HepG2 (cell line): ENCODE measurements around the gene ST3GAL2. TPM values are rescaled to one million over a fixed set of nuclear protein-coding genes. Genes with fewer than 3 reads are reported as not detected.

Experiments used
- AHR ChIP-seq: IDR thresholded peaks from 2 replicates; pipeline ENCODE4 v1.6.1; 2018; ENCODE audit warnings: missing genetic modification reagents, missing compliant biosample characterization
- CREB1 ChIP-seq, 2 experiments: fragments of 450-650 bp in 1 of 2; IDR thresholded peaks; 2 replicates each; pipeline ENCODE4 v1.6.1; 2016 to 2017; ENCODE audit warnings: control low read depth in 1 of 2, mild to moderate bottlenecking in 1 of 2, missing compliant biosample characterization in 1 of 2, missing genetic modification characterization in 1 of 2
- ETV6 ChIP-seq: sonication (generic); formaldehyde crosslinking; conservative IDR thresholded peaks from 2 replicates; pipeline ENCODE4 v1.4.0; 2020; ENCODE audit warnings: missing genetic modification reagents
- FOXA3 ChIP-seq: IDR thresholded peaks from 2 replicates; pipeline ENCODE4 v1.6.1; 2016; ENCODE audit warnings: missing genetic modification reagents, missing compliant biosample characterization
- GPBP1L1 ChIP-seq: sonication (generic); formaldehyde crosslinking; IDR thresholded peaks from 2 replicates; pipeline ENCODE4 v1.5.0; 2020; ENCODE audit warnings: mild to moderate bottlenecking, missing genetic modification reagents
- HIVEP1 ChIP-seq: sonication (generic); formaldehyde crosslinking; IDR thresholded peaks from 2 replicates; pipeline ENCODE4 v1.4.0; 2020; ENCODE audit warnings: mild to moderate bottlenecking, missing genetic modification reagents
- HMGA1 ChIP-seq: sonication (generic); formaldehyde crosslinking; conservative IDR thresholded peaks from 2 replicates; pipeline ENCODE4 v1.4.0; 2020; ENCODE audit warnings: missing genetic modification reagents
- HNRNPLL ChIP-seq: fragments of 200-400 bp; formaldehyde crosslinking; IDR thresholded peaks from 2 replicates; pipeline ENCODE4 v1.6.1; 2017; ENCODE audit warnings: mild to moderate bottlenecking, low read depth, low read length; ENCODE audit not compliant: poor library complexity, severe bottlenecking
- KLF6 ChIP-seq: IDR thresholded peaks from 2 replicates; pipeline ENCODE4 v1.8.0; 2016; ENCODE audit warnings: missing biosample characterization, missing genetic modification reagents
- LCORL ChIP-seq, 2 experiments: fragments of 450-650 bp in 1 of 2; sonication (generic) in 1 of 2; formaldehyde crosslinking in 1 of 2; IDR thresholded peaks; 2 replicates each; pipeline versions ENCODE4 v1.5.0 to v1.6.1; 2017 to 2020; ENCODE audit warnings: antibody characterized with exemption in 1 of 2, missing genetic modification reagents in 1 of 2
- MTERF4 ChIP-seq: sonication (generic); formaldehyde crosslinking; IDR thresholded peaks from 2 replicates; pipeline ENCODE4 v1.8.0; 2023; ENCODE audit warnings: mild to moderate bottlenecking, missing genetic modification reagents
- NFE2L1 ChIP-seq: sonication (generic); formaldehyde crosslinking; IDR thresholded peaks from 2 replicates; pipeline ENCODE4 v1.4.0; 2020; ENCODE audit warnings: missing genetic modification reagents, mild to moderate bottlenecking, borderline replicate concordance
- NR2F2 ChIP-seq: IDR thresholded peaks from 2 replicates; pipeline ENCODE4 v1.6.1; 2012; ENCODE audit warnings: low read depth, inconsistent platforms, borderline replicate concordance
- PITX1 ChIP-seq: sonication (generic); formaldehyde crosslinking; IDR thresholded peaks from 2 replicates; pipeline ENCODE4 v1.5.1; 2020; ENCODE audit warnings: mild to moderate bottlenecking, missing genetic modification reagents
- SMARCE1 ChIP-seq: fragments of 450-650 bp; IDR thresholded peaks from 2 replicates; pipeline ENCODE4 v1.6.1; 2017; ENCODE audit warnings: borderline replicate concordance
- SP5 ChIP-seq: IDR thresholded peaks from 2 replicates; pipeline ENCODE4 v1.6.1; 2016; ENCODE audit warnings: low read depth, borderline replicate concordance
- SRY ChIP-seq: sonication (generic); formaldehyde crosslinking; IDR thresholded peaks from 2 replicates; pipeline ENCODE4 v1.8.0; 2022; ENCODE audit warnings: mild to moderate bottlenecking, missing genetic modification reagents
- SUZ12 ChIP-seq: fragments of 150-350 bp; IDR thresholded peaks from 2 replicates; pipeline ENCODE4 v1.6.1; 2014; ENCODE audit warnings: low read depth, low read length
- WIZ ChIP-seq: sonication (generic); formaldehyde crosslinking; IDR thresholded peaks from 2 replicates; pipeline ENCODE4 v1.5.1; 2020; ENCODE audit warnings: mild to moderate bottlenecking, missing genetic modification reagents
- ZFP62 ChIP-seq: sonication (generic); formaldehyde crosslinking; IDR thresholded peaks from 2 replicates; pipeline ENCODE4 v1.4.0; 2020; ENCODE audit warnings: missing genetic modification reagents
- ZNF263 ChIP-seq: sonication (generic); formaldehyde crosslinking; IDR thresholded peaks from 2 replicates; pipeline ENCODE4 v1.4.0; 2020; ENCODE audit warnings: missing genetic modification reagents
- ZNF33A ChIP-seq: sonication (generic); formaldehyde crosslinking; IDR thresholded peaks from 2 replicates; pipeline ENCODE4 v1.5.1; 2020; ENCODE audit warnings: missing genetic modification reagents, mild to moderate bottlenecking, moderate library complexity, borderline replicate concordance
- ZNF34 ChIP-seq: sonication (generic); formaldehyde crosslinking; IDR thresholded peaks from 2 replicates; pipeline ENCODE4 v1.4.0; 2020; ENCODE audit warnings: mild to moderate bottlenecking, missing genetic modification reagents, borderline replicate concordance
- ZNF446 ChIP-seq: sonication (generic); formaldehyde crosslinking; IDR thresholded peaks from 2 replicates; pipeline ENCODE4 v1.5.0; 2020; ENCODE audit warnings: mild to moderate bottlenecking, missing genetic modification reagents
- ZNF501 ChIP-seq: sonication (generic); formaldehyde crosslinking; IDR thresholded peaks from 2 replicates; pipeline ENCODE4 v1.5.1; 2020; ENCODE audit warnings: mild to moderate bottlenecking, moderate library complexity, missing genetic modification reagents
- ZNF598 ChIP-seq: sonication (generic); formaldehyde crosslinking; IDR thresholded peaks from 2 replicates; pipeline ENCODE4 v1.5.1; 2020; ENCODE audit warnings: mild to moderate bottlenecking, missing genetic modification reagents, borderline replicate concordance
- ZNF740 ChIP-seq: sonication (generic); formaldehyde crosslinking; IDR thresholded peaks from 2 replicates; pipeline ENCODE4 v1.4.0; 2020; ENCODE audit warnings: missing genetic modification reagents
- polyA plus RNA-seq, 8 experiments: library from polyadenylated mRNA; depleted of rRNA in 3 of 8; stranded (reverse) in 7 of 8; unstranded in 1 of 8; fragments of >200 nt; fragmentation: Illumina TruSeq in 4 of 8; extraction: Trizol in 4 of 8; gene quantifications; 2 replicates each; pipeline versions ENCODE4 v1.2.1 to v1.2.3, GENCODE V29; 2011 to 2016; ENCODE audit warnings: low read depth in 4 of 8, missing spikeins in 1 of 8, mixed read lengths in 1 of 8; ENCODE audit not compliant: insufficient read depth in 1 of 8
- total RNA-seq, 5 experiments: library from RNA; depleted of rRNA; stranded (reverse); fragments of >200 nt; fragmentation: Illumina TruSeq; extraction: Trizol; gene quantifications; 2 replicates each; pipeline ENCODE4 v1.2.3, GENCODE V29; 2016; ENCODE audit warnings: low read depth in 1 of 5

ST3GAL2 gene
- total and polyA plus RNA-seq, 2 of the 13 experiments (the other 11 are each of a cell fraction or from before 2014, with no cell fraction given), result 16.3 to 24.9 TPM

- TF ChIP-seq ZNF740 (CRISPR knock-in tag), result peak; percentile 91
- peak; percentile 81 for TF ChIP-seq CREB1 (IDR thresholded peaks at IDR 0.05)
- peak; percentile 87 for TF ChIP-seq CREB1 (CRISPR knock-in tag; IDR thresholded peaks at IDR 0.05)
- TF ChIP-seq WIZ (CRISPR knock-in tag), result no peak
- peak; percentile 91; the same call in 1 of the 2 replicates for TF ChIP-seq MTERF4 (CRISPR knock-in tag)
- peak; percentile 80 for TF ChIP-seq KLF6 (CRISPR knock-in tag)
- no peak for TF ChIP-seq ZNF34 (CRISPR knock-in tag)
- peak; percentile 18; the same call in 1 of the 2 replicates for TF ChIP-seq SP5 (CRISPR knock-in tag)
- TF ChIP-seq SMARCE1, result no peak
- TF ChIP-seq SUZ12, result peak; percentile 77
- TF ChIP-seq HMGA1 (CRISPR knock-in tag), result no peak
- peak; percentile 100 for TF ChIP-seq HNRNPLL
- 0 out of 2 replicates have a peak, but pooled peaks have one; percentile 62 for TF ChIP-seq SRY (CRISPR knock-in tag)
- TF ChIP-seq ZNF263 (CRISPR knock-in tag), result peak; percentile 98
- 0 out of 2 replicates have a peak, but pooled peaks have one; percentile 32 for TF ChIP-seq FOXA3
- peak; percentile 80; the same call in 1 of the 2 replicates for TF ChIP-seq ZNF33A (CRISPR knock-in tag)
- TF ChIP-seq ZNF501 (CRISPR knock-in tag), result peak; percentile 97
- peak; percentile 97 for TF ChIP-seq ZNF446 (CRISPR knock-in tag)
- TF ChIP-seq GPBP1L1 (CRISPR knock-in tag), result no peak
- TF ChIP-seq ZFP62 (CRISPR knock-in tag), result peak; percentile 94; the same call in 1 of the 2 replicates
- peak; percentile 78; the same call in 1 of the 2 replicates for TF ChIP-seq NFE2L1 (CRISPR knock-in tag)
- TF ChIP-seq PITX1 (CRISPR knock-in tag), result 0 out of 2 replicates have a peak, but pooled peaks have one; percentile 65
- TF ChIP-seq ZNF598 (CRISPR knock-in tag), result peak; percentile 89
- TF ChIP-seq LCORL (IDR thresholded peaks at IDR 0.05), result no peak
- TF ChIP-seq LCORL (CRISPR knock-in tag; IDR thresholded peaks at IDR 0.05), result peak; percentile 36; the same call in 1 of the 2 replicates
- 0 out of 2 replicates have a peak, but pooled peaks have one; percentile 32 for TF ChIP-seq ETV6
- TF ChIP-seq AHR (CRISPR knock-in tag), result peak; percentile 88
- peak; percentile 93 for TF ChIP-seq HIVEP1 (CRISPR knock-in tag)
- TF ChIP-seq NR2F2, result no peak; the same call in 1 of the 2 replicates
These were observed 15.5 kb upstream of the ST3GAL2 start, which contains the start of gene FCSK (continued) for GRCh38 chr16:70454222-70455034.
